ENCODE measurements around the gene PCDHGC5.

PCDHGC5 gene

GRCh38 chr5:141522301-141522700 is 33.4 kb downstream of the PCDHGC5 start:
- Mint-ChIP-seq H3K4me1 (ENCODE audit: low read depth) (peaks cover 58% of the 10 kb centered on the region), H3K27ac (no peak overlapping the region), H3K36me3 (ENCODE audit: low read depth) (peaks cover 54% of the 10 kb centered on the region), H3K9me3 (no peaks in the 10 kb centered on the region), H3K27me3 (no peaks in the 10 kb centered on the region), H3K4me3 (no peak overlapping the region)
- intact Hi-C loops (cut with micrococcal nuclease): loop anchor here (5.0 kb wide), 1 partner anchor 35 kb away; no protein-coding TSS in a partner anchor

- H3K4me1 Mint-ChIP-seq (ENCODE audit: low read depth): peaks cover 44% of the 10 kb centered on the region
- no peaks in the 10 kb centered on the region for H3K27me3 Mint-ChIP-seq
- intact Hi-C loops (cut with micrococcal nuclease): loop anchor here (2.0 to 5.0 kb wide), 2 partner anchors 33 to 103 kb away; partner anchors contain the start of gene PCDHGA11
- H3K9me3 Mint-ChIP-seq: no peaks in the 10 kb centered on the region
- H3K27ac Mint-ChIP-seq: no peak overlapping the region
- H3K36me3 Mint-ChIP-seq (ENCODE audit: low read depth): peaks cover 37% of the 10 kb centered on the region
- no peak overlapping the region for H3K4me3 Mint-ChIP-seq
Measured at GRCh38 chr5:141523991-141524390, 35.1 kb downstream of the PCDHGC5 start.

- H3K9me3 Mint-ChIP-seq: no peaks in the 10 kb centered on the region
- peaks cover 28% of the 10 kb centered on the region for H3K36me3 Mint-ChIP-seq (ENCODE audit: low read depth)
- no peak overlapping the region for H3K4me3 Mint-ChIP-seq
- no peaks in the 10 kb centered on the region for H3K27me3 Mint-ChIP-seq
- H3K4me1 Mint-ChIP-seq (ENCODE audit: low read depth): peaks cover 35% of the 10 kb centered on the region
- H3K27ac Mint-ChIP-seq: no peak overlapping the region
- intact Hi-C loops (cut with micrococcal nuclease): loop anchor here (2.0 to 5.0 kb wide), 2 partner anchors 32 to 104 kb away; partner anchors contain the start of gene PCDHGA11
Measured at GRCh38 chr5:141524604-141525597, 36.0 kb downstream of the PCDHGC5 start.

- H3K4me3 Mint-ChIP-seq: no peak overlapping the region
- H3K27me3 Mint-ChIP-seq: no peaks in the 10 kb centered on the region
- H3K4me1 Mint-ChIP-seq (ENCODE audit: low read depth): peaks cover 27% of the 10 kb centered on the region
- intact Hi-C loops (cut with micrococcal nuclease): loop anchor here (2.0 kb wide), 1 partner anchor 105 kb away; the partner anchor contains the start of gene PCDHGA11
- H3K36me3 Mint-ChIP-seq (ENCODE audit: low read depth): peaks cover 20% of the 10 kb centered on the region
- H3K9me3 Mint-ChIP-seq: no peaks in the 10 kb centered on the region
- no peak overlapping the region for H3K27ac Mint-ChIP-seq
Measured at GRCh38 chr5:141525653-141526052, 36.8 kb downstream of the PCDHGC5 start.

- H3K4me1 Mint-ChIP-seq (ENCODE audit: low read depth): peaks cover 9% of the 10 kb centered on the region
- H3K4me3 Mint-ChIP-seq: no peak overlapping the region
- H3K27ac Mint-ChIP-seq: no peak overlapping the region
- no peaks in the 10 kb centered on the region for H3K9me3 Mint-ChIP-seq
- intact Hi-C loops (cut with micrococcal nuclease): no loop called here
- H3K36me3 Mint-ChIP-seq (ENCODE audit: low read depth): peaks cover 3% of the 10 kb centered on the region
- no peaks in the 10 kb centered on the region for H3K27me3 Mint-ChIP-seq
Measured at GRCh38 chr5:141527426-141527825, 38.5 kb downstream of the PCDHGC5 start.

GRCh38 chr5:141528291-141528984 is 39.6 kb downstream of the PCDHGC5 start:
- Mint-ChIP-seq H3K4me3 (no peak overlapping the region), H3K27ac (no peak overlapping the region), H3K4me1 (ENCODE audit: low read depth) (no peaks in the 10 kb centered on the region), H3K9me3 (no peaks in the 10 kb centered on the region), H3K36me3 (ENCODE audit: low read depth) (no peaks in the 10 kb centered on the region), H3K27me3 (no peaks in the 10 kb centered on the region)
- intact Hi-C loops (cut with micrococcal nuclease): no loop called here

GRCh38 chr5:141529002-141529401 is 40.1 kb downstream of the PCDHGC5 start:
- no peak overlapping the region for H3K27ac Mint-ChIP-seq
- intact Hi-C loops (cut with micrococcal nuclease): no loop called here
- no peak overlapping the region for H3K4me3 Mint-ChIP-seq
- no peaks in the 10 kb centered on the region for H3K4me1 Mint-ChIP-seq (ENCODE audit: low read depth)
- H3K36me3 Mint-ChIP-seq (ENCODE audit: low read depth): peaks cover 4% of the 10 kb centered on the region
- no peaks in the 10 kb centered on the region for H3K27me3 Mint-ChIP-seq
- H3K9me3 Mint-ChIP-seq: no peaks in the 10 kb centered on the region

GRCh38 chr5:141529873-141530272 is 41.0 kb downstream of the PCDHGC5 start:
- Mint-ChIP-seq H3K27me3 (no peaks in the 10 kb centered on the region), H3K9me3 (no peaks in the 10 kb centered on the region), H3K36me3 (ENCODE audit: low read depth) (peaks cover 13% of the 10 kb centered on the region), H3K27ac (no peak overlapping the region), H3K4me1 (ENCODE audit: low read depth) (no peaks in the 10 kb centered on the region), H3K4me3 (no peak overlapping the region)
- intact Hi-C loops (cut with micrococcal nuclease): no loop called here

GRCh38 chr5:141532726-141533125 is 43.8 kb downstream of the PCDHGC5 start:
- no peak overlapping the region for H3K4me3 Mint-ChIP-seq
- intact Hi-C loops (cut with micrococcal nuclease): no loop called here
- H3K9me3 Mint-ChIP-seq: no peaks in the 10 kb centered on the region
- H3K27me3 Mint-ChIP-seq: no peaks in the 10 kb centered on the region
- H3K27ac Mint-ChIP-seq: no peak overlapping the region
- no peaks in the 10 kb centered on the region for H3K4me1 Mint-ChIP-seq (ENCODE audit: low read depth)
- H3K36me3 Mint-ChIP-seq (ENCODE audit: low read depth): peaks cover 41% of the 10 kb centered on the region

GRCh38 chr5:141533897-141534296 is 45.0 kb downstream of the PCDHGC5 start:
- intact Hi-C loops (cut with micrococcal nuclease): no loop called here
- no peaks in the 10 kb centered on the region for H3K27me3 Mint-ChIP-seq
- H3K36me3 Mint-ChIP-seq (ENCODE audit: low read depth): peaks cover 53% of the 10 kb centered on the region
- H3K9me3 Mint-ChIP-seq: no peaks in the 10 kb centered on the region
- H3K27ac Mint-ChIP-seq: no peak overlapping the region
- no peaks in the 10 kb centered on the region for H3K4me1 Mint-ChIP-seq (ENCODE audit: low read depth)
- no peak overlapping the region for H3K4me3 Mint-ChIP-seq

- Mint-ChIP-seq H3K27ac (no peak overlapping the region), H3K36me3 (ENCODE audit: low read depth) (peaks cover 61% of the 10 kb centered on the region), H3K4me1 (ENCODE audit: low read depth) (no peaks in the 10 kb centered on the region), H3K9me3 (no peaks in the 10 kb centered on the region), H3K27me3 (no peaks in the 10 kb centered on the region), H3K4me3 (no peak overlapping the region)
- intact Hi-C loops (cut with micrococcal nuclease): no loop called here
Measured at GRCh38 chr5:141534492-141535213, 45.8 kb downstream of the PCDHGC5 start.

Data from dendritic cell treated with granulocyte-macrophage colony-stimulating factor and Interleukin-4, amounts not matched to agents 40 ng/mL and 50 ng/mL, for 4 days (primary cell).